Measurements from ENCODE around the gene ADAM15. TPM values are rescaled to one million over a fixed set of nuclear protein-coding genes. Genes with fewer than 3 reads are reported as not detected.

ADAM15 gene
- polyA plus RNA-seq, 1 of the 3 experiments (the other 2 are of a cell fraction) = 60.1 TPM

GRCh38 chr1:155007251-155007828 is 43.8 kb upstream of the ADAM15 start:
- H3K27me3 ChIP-seq (ENCODE audit: insufficient read depth) = no peaks in the 10 kb centered on the region
- H3K36me3 ChIP-seq (replicated peaks in 1 of 2; ENCODE audit: control insufficient read depth in 1 of 2, insufficient read depth in 2 of 2, low read length in 1 of 2) = peaks cover 0 to 5% of the 10 kb centered on the region in 2 experiments
- H3K4me1 ChIP-seq (ENCODE audit: control insufficient read depth in 1 of 2, insufficient read depth in 2 of 2, low read depth in 1 of 2, low read length in 1 of 2) = peaks cover 10 to 27% of the 10 kb centered on the region in 2 experiments
- H3K4me2 ChIP-seq = no peak overlapping the region
- POLR2A ChIA-PET = no interaction called here
- no peak overlapping the region for H3K27ac ChIP-seq (ENCODE audit: low read depth in 2 of 2, low read length in 1 of 2)
- H3F3A ChIP-seq (replicated peaks; ENCODE audit: insufficient read depth) = peaks cover 8% of the 10 kb centered on the region
- H4K20me1 ChIP-seq (ENCODE audit: insufficient read depth) = peaks cover 3% of the 10 kb centered on the region; the same call in 1 of the 2 replicates
- DNase-seq = no peak
- H3K9ac ChIP-seq = no peak overlapping the region
- H3K79me2 ChIP-seq (ENCODE audit: insufficient read depth) = peaks cover 33% of the 10 kb centered on the region
- 97% methylated on average over 4 of the region's 6 CpGs for WGBS (ENCODE audit: low lambda C conversion rate)
- no peak overlapping the region for H3K4me3 ChIP-seq (ENCODE audit: low read depth in 2 of 2, low read length in 1 of 2)
- H3K9me2 ChIP-seq = no peaks in the 10 kb centered on the region
- H3K9me3 ChIP-seq = no peaks in the 10 kb centered on the region
- CTCF ChIA-PET = interaction anchor here (1.1 to 4.4 kb wide), 7 partner anchors 8 to 84 kb away, joined by 3 to 37 read pairs (median 6); partner anchors contain the start of gene ADAM15
- H2AFZ ChIP-seq (ENCODE audit: low read depth) = no peak overlapping the region
- TF ChIP-seq SMC3 (IDR thresholded peaks at IDR 0.05; ENCODE audit: low read depth, low read length) (no peak), FOXM1 (IDR thresholded peaks at IDR 0.05; ENCODE audit: low read depth) (no peak), CTCF (IDR thresholded peaks at IDR 0.05) (no peak), GATA2 (CRISPR knock-in tag; IDR thresholded peaks at IDR 0.05) (no peak), RCOR1 (IDR thresholded peaks at IDR 0.05; ENCODE audit: low read length) (no peak), USF2 (IDR thresholded peaks at IDR 0.05; ENCODE audit: borderline replicate concordance, low read depth, low read length) (no peak), ELF1 (IDR thresholded peaks at IDR 0.05) (no peak), TEAD4 (IDR thresholded peaks at IDR 0.05; ENCODE audit: borderline replicate concordance, insufficient read depth) (no peak), TCF12 (IDR thresholded peaks at IDR 0.05) (no peak), USF1 (IDR thresholded peaks at IDR 0.05; ENCODE audit: borderline replicate concordance, low read depth) (no peak), RFX5 (IDR thresholded peaks at IDR 0.05; ENCODE audit: low read length) (no peak), JUND (IDR thresholded peaks at IDR 0.05) (no peak), RAD21 (IDR thresholded peaks at IDR 0.05; ENCODE audit: low read length) (no peak), TAF1 (IDR thresholded peaks at IDR 0.05; ENCODE audit: borderline replicate concordance, low read depth, low read length) (no peak), RXRA (IDR thresholded peaks at IDR 0.05; ENCODE audit: borderline replicate concordance, low read depth) (no peak), ZBTB33 (IDR thresholded peaks at IDR 0.05; ENCODE audit: borderline replicate concordance, low read depth) (no peak)

All from SK-N-SH (cell line).